Measurements from ENCODE around the gene CDC40.
A peak's percentile ranks its signal among the peaks of the same experiment; 100 is the strongest.

DNA sequence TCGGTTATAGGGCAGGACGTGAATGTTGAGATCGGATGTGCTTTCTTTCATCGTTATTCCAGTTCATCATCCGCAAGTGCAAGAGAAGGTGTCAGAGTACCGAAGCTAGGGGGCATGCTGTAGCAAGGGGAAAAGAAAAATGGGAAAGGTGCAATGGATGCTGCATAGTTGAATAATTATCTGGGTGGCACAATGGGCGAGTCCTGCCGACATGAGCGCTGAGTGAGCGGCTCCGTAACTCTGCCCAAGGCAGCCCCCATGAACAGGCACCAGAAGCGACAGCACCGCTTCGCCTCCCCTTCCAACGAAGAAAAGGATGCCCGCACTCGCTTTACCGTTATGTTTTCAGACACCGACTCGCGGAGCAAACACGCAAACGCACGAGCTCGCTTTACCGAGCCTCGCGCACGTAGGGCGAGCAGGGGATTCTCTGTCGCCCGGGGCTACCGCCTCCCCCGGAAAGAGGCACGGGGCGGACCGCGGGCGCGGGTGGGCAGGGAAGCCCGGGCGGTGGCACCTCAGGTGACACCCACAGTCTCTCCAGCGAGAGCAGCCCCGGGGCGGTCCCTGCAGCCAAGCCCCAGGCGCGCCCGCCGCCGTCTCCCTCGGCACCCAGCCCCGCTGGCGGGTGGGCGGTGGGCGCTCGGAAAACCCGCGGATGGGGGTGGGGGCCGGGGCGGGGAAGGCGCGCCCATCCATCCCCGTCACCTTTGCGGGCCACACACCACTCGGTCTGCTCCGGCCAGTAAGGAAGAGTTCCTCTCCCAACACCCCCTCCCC, 1.4 kb upstream of the CDC40 start:
- TF ChIP-seq, protein P1, sequence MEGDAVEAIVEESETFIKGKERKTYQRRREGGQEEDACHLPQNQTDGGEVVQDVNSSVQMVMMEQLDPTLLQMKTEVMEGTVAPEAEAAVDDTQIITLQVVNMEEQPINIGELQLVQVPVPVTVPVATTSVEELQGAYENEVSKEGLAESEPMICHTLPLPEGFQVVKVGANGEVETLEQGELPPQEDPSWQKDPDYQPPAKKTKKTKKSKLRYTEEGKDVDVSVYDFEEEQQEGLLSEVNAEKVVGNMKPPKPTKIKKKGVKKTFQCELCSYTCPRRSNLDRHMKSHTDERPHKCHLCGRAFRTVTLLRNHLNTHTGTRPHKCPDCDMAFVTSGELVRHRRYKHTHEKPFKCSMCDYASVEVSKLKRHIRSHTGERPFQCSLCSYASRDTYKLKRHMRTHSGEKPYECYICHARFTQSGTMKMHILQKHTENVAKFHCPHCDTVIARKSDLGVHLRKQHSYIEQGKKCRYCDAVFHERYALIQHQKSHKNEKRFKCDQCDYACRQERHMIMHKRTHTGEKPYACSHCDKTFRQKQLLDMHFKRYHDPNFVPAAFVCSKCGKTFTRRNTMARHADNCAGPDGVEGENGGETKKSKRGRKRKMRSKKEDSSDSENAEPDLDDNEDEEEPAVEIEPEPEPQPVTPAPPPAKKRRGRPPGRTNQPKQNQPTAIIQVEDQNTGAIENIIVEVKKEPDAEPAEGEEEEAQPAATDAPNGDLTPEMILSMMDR (IDR thresholded peaks at IDR 0.05), result peak; percentile 36 to 91 (median 73)
- no peak for TF ChIP-seq POLR2A (IDR thresholded peaks at IDR 0.05)
